Left lung (tissue), 10 donors: Measurements from ENCODE around the gene CDH9. TPM values are rescaled to one million over a fixed set of nuclear protein-coding genes. Genes with fewer than 3 reads are reported as not detected.

ENCODE experiments used
- ATAC-seq: fragments of 200-7000 bp; cut with Tn5 transposase; one replicate; pipeline ENCODE4 v1.9.1; 2020; ENCODE audit warnings: moderate library complexity
- DNase-seq, 4 donors: peaks; one replicate each; pipeline ENCODE4 v3.0.0-alpha.2; 2013 to 2020
- H3K27ac ChIP-seq, 2 donors: fragments of 200-600 bp; sonication (generic) in 1 of 2; one replicate each; pipeline versions ENCODE4 v1.5.0 to v1.8.0; 2020 to 2021
- H3K27me3 ChIP-seq, 2 donors: fragments of 200-600 bp; sonication (generic) in 1 of 2; one replicate each; pipeline versions ENCODE4 v1.5.0 to v1.8.0; 2020 to 2021
- H3K36me3 ChIP-seq, 2 donors: fragments of 200-600 bp; sonication (generic) in 1 of 2; one replicate each; pipeline versions ENCODE4 v1.5.0 to v1.8.0; 2020 to 2021
- H3K4me1 ChIP-seq, 2 donors: fragments of 200-600 bp; one replicate each; pipeline ENCODE4 v1.8.0; 2021
- H3K4me3 ChIP-seq, 2 donors: fragments of 200-600 bp; sonication (generic) in 1 of 2; one replicate each; pipeline versions ENCODE4 v1.5.0 to v1.8.0; 2020 to 2021; ENCODE audit warnings: mild to moderate bottlenecking in 1 of 2
- H3K9me3 ChIP-seq, 2 donors: fragments of 200-600 bp; sonication (generic) in 1 of 2; one replicate each; pipeline versions ENCODE4 v1.5.0 to v1.8.0; 2020 to 2021
- intact Hi-C, 2 donors: fragments of 100-400 bp; cut with DNase I; formaldehyde crosslinking; loops; one replicate each; pipeline versions ENCODE4 v1.11.2 to v1.14.2; 2022
- polyA plus RNA-seq, 6 donors: library from polyadenylated mRNA; unstranded; fragments of 120-200 nt; gene quantifications; one replicate each; pipeline ENCODE4 v1.2.1, GENCODE V29; 2013; ENCODE audit not compliant: insufficient read length in 6 of 6
- total RNA-seq, 2 donors: library from RNA; stranded (reverse); fragmentation: NEBNext Ultra II Directional; extraction: Animal tissue kit (Norgen Biotek cat#: 25700); gene quantifications; one replicate each; pipeline ENCODE4 v1.2.1, GENCODE V29; 2021
- TF ChIP-seq, protein P1 (sequence below), 2 donors: fragments of 200-600 bp; sonication (generic) in 1 of 2; IDR thresholded peaks; one replicate each; pipeline versions ENCODE4 v1.5.0 to v1.8.0; 2021; ENCODE audit warnings: antibody characterized with exemption in 2 of 2
- donor health status: DM: no; HTN: yes; CAD: no.
- donor health status: DM: no; HTN: no; CAD: no.

Gene CDH9
- total and polyA plus RNA-seq, 8 donors: 0.09 to 0.20 (median 0.13) TPM; not detected in 4

DNA sequence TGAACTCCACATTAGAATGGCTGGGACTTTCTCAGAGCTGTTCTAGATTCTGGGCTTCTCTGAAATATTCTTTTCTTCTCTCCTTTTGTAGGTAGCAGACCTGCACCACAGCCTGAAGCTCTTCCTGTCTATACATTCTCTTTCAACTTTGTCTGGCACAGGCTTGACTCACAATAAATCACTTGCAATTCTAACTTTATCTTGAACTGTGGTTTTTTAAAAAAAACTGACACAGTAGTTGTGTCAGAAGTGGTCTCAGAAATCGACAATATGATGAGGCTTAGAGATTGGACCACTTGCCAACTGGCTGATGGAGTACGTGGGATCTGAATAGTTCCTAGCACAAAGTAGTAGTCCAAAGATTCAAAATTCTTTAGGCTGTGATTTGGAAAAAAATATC lies 24.1 kb upstream of the CDH9 start:
- TF ChIP-seq, protein P1, sequence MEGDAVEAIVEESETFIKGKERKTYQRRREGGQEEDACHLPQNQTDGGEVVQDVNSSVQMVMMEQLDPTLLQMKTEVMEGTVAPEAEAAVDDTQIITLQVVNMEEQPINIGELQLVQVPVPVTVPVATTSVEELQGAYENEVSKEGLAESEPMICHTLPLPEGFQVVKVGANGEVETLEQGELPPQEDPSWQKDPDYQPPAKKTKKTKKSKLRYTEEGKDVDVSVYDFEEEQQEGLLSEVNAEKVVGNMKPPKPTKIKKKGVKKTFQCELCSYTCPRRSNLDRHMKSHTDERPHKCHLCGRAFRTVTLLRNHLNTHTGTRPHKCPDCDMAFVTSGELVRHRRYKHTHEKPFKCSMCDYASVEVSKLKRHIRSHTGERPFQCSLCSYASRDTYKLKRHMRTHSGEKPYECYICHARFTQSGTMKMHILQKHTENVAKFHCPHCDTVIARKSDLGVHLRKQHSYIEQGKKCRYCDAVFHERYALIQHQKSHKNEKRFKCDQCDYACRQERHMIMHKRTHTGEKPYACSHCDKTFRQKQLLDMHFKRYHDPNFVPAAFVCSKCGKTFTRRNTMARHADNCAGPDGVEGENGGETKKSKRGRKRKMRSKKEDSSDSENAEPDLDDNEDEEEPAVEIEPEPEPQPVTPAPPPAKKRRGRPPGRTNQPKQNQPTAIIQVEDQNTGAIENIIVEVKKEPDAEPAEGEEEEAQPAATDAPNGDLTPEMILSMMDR (IDR thresholded peaks at IDR 0.05): no peak
- DNase-seq: no peak
- no peaks in the 10 kb centered on the region for H3K27me3 ChIP-seq
- H3K4me1 ChIP-seq: no peaks in the 10 kb centered on the region
- H3K36me3 ChIP-seq: no peaks in the 10 kb centered on the region
- no peak for ATAC-seq
- intact Hi-C loops: no loop called here
- no peaks in the 10 kb centered on the region for H3K9me3 ChIP-seq
- H3K4me3 ChIP-seq: no peak overlapping the region
- no peak overlapping the region for H3K27ac ChIP-seq

DNA sequence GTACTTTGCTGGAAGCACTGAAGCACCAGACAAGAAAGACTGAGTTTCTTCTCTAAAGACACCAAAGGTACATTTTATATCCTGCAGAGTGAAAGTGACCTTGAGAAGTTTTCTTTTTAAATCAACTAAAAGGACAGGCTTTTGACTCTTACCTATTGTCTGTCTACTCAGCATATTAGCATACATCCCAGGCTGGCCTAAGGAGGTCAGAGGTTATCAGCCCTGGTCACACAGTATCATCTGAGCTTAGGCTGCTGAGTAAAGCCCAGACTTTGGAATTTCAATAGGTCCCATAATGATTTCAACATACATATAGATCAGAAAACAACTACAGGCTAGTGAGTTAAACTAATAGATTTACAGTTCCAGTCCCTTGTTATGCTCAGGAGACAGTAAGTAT lies 10.1 kb upstream of the CDH9 start:
- Histone ChIP-seq H3K27ac (no peak overlapping the region), H3K4me3 (no peak overlapping the region), H3K36me3 (no peaks in the 10 kb centered on the region), H3K9me3 (no peaks in the 10 kb centered on the region), H3K27me3 (no peaks in the 10 kb centered on the region), H3K4me1 (no peaks in the 10 kb centered on the region)
- TF ChIP-seq, protein P1 (IDR thresholded peaks at IDR 0.05): no peak
- no peak for ATAC-seq
- intact Hi-C loops: no loop called here
- DNase-seq: no peak

DNA sequence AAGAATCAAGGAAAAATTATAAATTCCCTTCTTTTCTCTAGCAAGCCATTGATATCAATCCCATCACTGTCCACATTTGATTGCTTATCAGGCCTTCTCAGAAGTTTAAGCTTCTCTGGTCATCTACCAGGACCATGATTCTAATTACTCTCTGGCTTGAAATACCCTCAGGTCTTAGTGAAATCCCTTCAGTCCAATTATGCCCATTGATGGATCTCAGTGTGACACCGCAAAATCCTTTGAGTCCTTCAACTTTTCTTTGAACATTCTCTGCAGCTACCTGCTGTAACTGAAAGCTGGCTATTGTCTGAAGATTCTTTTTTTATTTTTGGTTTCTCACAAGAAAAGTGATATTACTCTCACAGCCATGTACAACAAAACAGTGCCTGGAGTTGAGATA lies 3.0 kb upstream of the CDH9 start:
- Histone ChIP-seq H3K9me3 (no peaks in the 10 kb centered on the region), H3K36me3 (no peaks in the 10 kb centered on the region), H3K4me3 (no peak overlapping the region), H3K4me1 (no peaks in the 10 kb centered on the region), H3K27ac (no peak overlapping the region), H3K27me3 (no peaks in the 10 kb centered on the region)
- DNase-seq: no peak
- TF ChIP-seq, protein P1 (IDR thresholded peaks at IDR 0.05): no peak
- intact Hi-C loops: no loop called here
- no peak for ATAC-seq

DNA sequence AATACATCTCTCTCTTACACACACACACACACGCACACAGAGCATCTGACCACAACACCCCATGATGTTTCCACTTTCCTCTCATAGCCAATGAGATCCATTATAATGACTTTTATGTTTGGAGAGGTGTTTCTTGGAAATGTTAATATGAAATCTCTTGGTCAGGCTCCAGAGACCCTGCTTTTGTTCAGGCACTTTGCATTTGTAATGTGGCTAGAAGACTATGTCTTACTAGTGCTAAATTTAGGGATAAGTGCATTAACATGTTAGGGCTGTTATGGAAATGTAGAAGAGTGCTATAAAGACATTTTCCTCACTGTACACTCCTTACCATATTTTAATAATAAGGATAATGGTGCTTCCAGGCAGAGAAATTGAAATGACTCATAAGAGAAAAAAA lies 3.8 kb downstream of the CDH9 start:
- intact Hi-C loops: no loop called here

DNA sequence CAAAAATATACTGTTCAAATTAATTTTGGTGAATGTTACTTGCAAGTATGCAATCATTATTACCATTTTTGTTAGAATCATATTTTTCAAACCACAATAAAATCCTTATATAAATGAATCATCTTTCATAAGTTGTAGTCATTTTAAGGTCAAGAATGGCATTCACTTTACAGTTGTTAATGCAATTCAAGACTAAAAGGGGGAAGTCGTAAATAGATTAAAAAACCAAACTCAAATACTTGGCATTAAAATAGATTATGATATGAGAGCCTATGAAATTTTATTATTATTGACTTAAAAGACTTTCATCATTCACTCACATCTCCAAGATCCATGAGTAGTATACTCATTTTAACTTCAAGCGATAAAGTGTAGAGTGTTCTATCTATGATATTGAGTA lies 11.6 kb downstream of the CDH9 start:
- ATAC-seq (no peak), DNase-seq (no peak)
- no peaks in the 10 kb centered on the region for H3K27me3 ChIP-seq
- H3K4me3 ChIP-seq: no peak overlapping the region
- TF ChIP-seq, protein P1 (IDR thresholded peaks at IDR 0.05): no peak
- no peaks in the 10 kb centered on the region for H3K9me3 ChIP-seq
- no peaks in the 10 kb centered on the region for H3K36me3 ChIP-seq
- no peaks in the 10 kb centered on the region for H3K4me1 ChIP-seq
- intact Hi-C loops: no loop called here
- H3K27ac ChIP-seq: no peak overlapping the region

More for the DNA sequence above, 3.8 kb downstream of the CDH9 start:
- H3K4me3 ChIP-seq: no peak overlapping the region
- TF ChIP-seq, protein P1 (IDR thresholded peaks at IDR 0.05): no peak
- no peaks in the 10 kb centered on the region for H3K4me1 ChIP-seq
- no peaks in the 10 kb centered on the region for H3K9me3 ChIP-seq
- no peaks in the 10 kb centered on the region for H3K36me3 ChIP-seq
- no peak overlapping the region for H3K27ac ChIP-seq
- no peak for ATAC-seq
- no peak for DNase-seq
- H3K27me3 ChIP-seq: no peaks in the 10 kb centered on the region
